Psoas muscle (tissue), 8 donors: ENCODE data around the gene KIF3B. TPM values are rescaled to one million over a fixed set of nuclear protein-coding genes. Genes with fewer than 3 reads are reported as not detected.
A peak's percentile ranks its signal among the peaks of the same experiment; 100 is the strongest.

Source experiments
- ATAC-seq, 4 donors: fragments of 200-7000 bp; cut with Tn5 transposase; one replicate each; pipeline ENCODE4 v1.9.1; 2020; ENCODE audit warnings: moderate library complexity in 3 of 4, mild to moderate bottlenecking in 2 of 4
- DNase-seq, 2 donors: peaks; one replicate each; pipeline ENCODE4 v3.0.0-alpha.2; 2020
- H3K27ac ChIP-seq: fragments of 200-600 bp; one replicate; pipeline ENCODE4 v1.8.0; 2022
- H3K27me3 ChIP-seq, 3 donors: fragments of 200-600 bp in 1 of 3; one replicate each; pipeline versions ENCODE4 v1.6.1 to v1.8.0; 2013 to 2022; ENCODE audit warnings: low read length in 2 of 3, mild to moderate bottlenecking in 2 of 3, moderate library complexity in 1 of 3; ENCODE audit not compliant: insufficient read depth in 3 of 3
- H3K36me3 ChIP-seq, 2 donors: fragments of 200-600 bp in 1 of 2; one replicate each; pipeline versions ENCODE4 v1.6.1 to v1.8.0; 2013 to 2022; ENCODE audit warnings: low read depth in 1 of 2, mild to moderate bottlenecking in 1 of 2, moderate library complexity in 1 of 2; ENCODE audit not compliant: insufficient read depth in 1 of 2
- H3K4me1 ChIP-seq: fragments of 200-600 bp; one replicate; pipeline ENCODE4 v1.8.0; 2022
- H3K4me3 ChIP-seq: fragments of 200-600 bp; one replicate; pipeline ENCODE4 v1.8.0; 2022; ENCODE audit warnings: mild to moderate bottlenecking
- H3K9me3 ChIP-seq: fragments of 200-600 bp; one replicate; pipeline ENCODE4 v1.8.0; 2022
- WGBS, 3 donors: extraction: QIAGEN DNeasy Blood & Tissue Kit; methylation state at CpG; one replicate each; pipeline versions ENCODE4 v1.1.6 to v1.1.7; 2013; 5-methylcytosine and 5-hydroxymethylcytosine counted together
- intact Hi-C, 2 donors: fragments of 100-400 bp; cut with DNase I; formaldehyde crosslinking; loops; one replicate each; pipeline versions ENCODE4 v1.11.0 to v1.14.2; 2022
- polyA plus RNA-seq, 3 donors: library from polyadenylated mRNA; stranded (reverse); fragments of 200-250 nt; gene quantifications; one replicate each; pipeline ENCODE4 v1.2.3, GENCODE V29; 2013
- total RNA-seq, 4 donors: library from RNA; stranded (reverse); fragmentation: NEBNext Ultra II Directional in 2 of 4; extraction: Animal tissue kit (Norgen Biotek cat#: 25700) in 2 of 4; gene quantifications; one replicate each; pipeline versions ENCODE4 v1.2.1 to v1.2.4, GENCODE V29; 2021 to 2023
- TF ChIP-seq, protein P1 (sequence below): fragments of 200-600 bp; IDR thresholded peaks from one replicate; pipeline ENCODE4 v1.8.0; 2022; ENCODE audit warnings: antibody characterized with exemption
- donor health status: healthy with polysubstance abuse.
- donor health status: DM: no; HTN: no; CAD: no; lungs with moderate emphysema.
- donor health status: Bipolar disorder and iron deficiency.
- donor health status: healthy.
- donor health status: DM: yes; HTN: yes; CAD: no.
- donor health status: DM: no; HTN: no; CAD: no.
- donor health status: DM: no; HTN: no; CAD: no.
- donor health status: DM: yes; HTN: yes; CAD: no.

KIF3B gene
- total and polyA plus RNA-seq, 7 donors = 3.3 to 11.4 (median 7.5) TPM

DNA sequence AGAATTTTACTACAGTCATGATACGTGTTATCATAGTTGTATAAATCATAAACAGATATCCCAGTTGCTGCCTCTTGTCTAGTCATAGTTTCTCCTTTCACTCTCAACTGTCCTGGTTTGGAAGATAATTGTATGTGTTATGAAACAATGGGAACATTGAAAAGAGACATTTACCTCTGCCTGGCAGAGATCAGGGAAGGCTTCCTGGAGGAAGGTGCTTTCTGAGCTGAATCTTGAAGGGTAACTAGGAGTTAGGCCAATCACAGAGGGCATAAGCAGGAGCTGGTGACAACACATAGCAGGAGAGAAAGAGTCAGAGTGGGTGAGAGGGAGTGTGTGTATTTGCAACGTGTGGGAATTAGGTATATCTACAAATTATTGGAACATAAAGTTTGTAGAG, 86.0 kb downstream of the KIF3B start:
- Histone ChIP-seq H3K4me1 (peaks cover 76% of the 10 kb centered on the region), H3K27me3 (no peaks in the 10 kb centered on the region), H3K36me3 (peaks cover 0 to 10% of the 10 kb centered on the region in 2 donors), H3K4me3 (peak overlapping the region; percentile 4), H3K27ac (peak overlapping the region; percentile 66), H3K9me3 (no peaks in the 10 kb centered on the region)
- intact Hi-C loops = no loop called here
- DNase-seq (no peak), ATAC-seq (no peak)
- WGBS, 3 donors = 46 to 70% (median 50%) methylated on average over 2 of the region's 2 CpGs
- TF ChIP-seq, protein P1, sequence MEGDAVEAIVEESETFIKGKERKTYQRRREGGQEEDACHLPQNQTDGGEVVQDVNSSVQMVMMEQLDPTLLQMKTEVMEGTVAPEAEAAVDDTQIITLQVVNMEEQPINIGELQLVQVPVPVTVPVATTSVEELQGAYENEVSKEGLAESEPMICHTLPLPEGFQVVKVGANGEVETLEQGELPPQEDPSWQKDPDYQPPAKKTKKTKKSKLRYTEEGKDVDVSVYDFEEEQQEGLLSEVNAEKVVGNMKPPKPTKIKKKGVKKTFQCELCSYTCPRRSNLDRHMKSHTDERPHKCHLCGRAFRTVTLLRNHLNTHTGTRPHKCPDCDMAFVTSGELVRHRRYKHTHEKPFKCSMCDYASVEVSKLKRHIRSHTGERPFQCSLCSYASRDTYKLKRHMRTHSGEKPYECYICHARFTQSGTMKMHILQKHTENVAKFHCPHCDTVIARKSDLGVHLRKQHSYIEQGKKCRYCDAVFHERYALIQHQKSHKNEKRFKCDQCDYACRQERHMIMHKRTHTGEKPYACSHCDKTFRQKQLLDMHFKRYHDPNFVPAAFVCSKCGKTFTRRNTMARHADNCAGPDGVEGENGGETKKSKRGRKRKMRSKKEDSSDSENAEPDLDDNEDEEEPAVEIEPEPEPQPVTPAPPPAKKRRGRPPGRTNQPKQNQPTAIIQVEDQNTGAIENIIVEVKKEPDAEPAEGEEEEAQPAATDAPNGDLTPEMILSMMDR = no peak

DNA sequence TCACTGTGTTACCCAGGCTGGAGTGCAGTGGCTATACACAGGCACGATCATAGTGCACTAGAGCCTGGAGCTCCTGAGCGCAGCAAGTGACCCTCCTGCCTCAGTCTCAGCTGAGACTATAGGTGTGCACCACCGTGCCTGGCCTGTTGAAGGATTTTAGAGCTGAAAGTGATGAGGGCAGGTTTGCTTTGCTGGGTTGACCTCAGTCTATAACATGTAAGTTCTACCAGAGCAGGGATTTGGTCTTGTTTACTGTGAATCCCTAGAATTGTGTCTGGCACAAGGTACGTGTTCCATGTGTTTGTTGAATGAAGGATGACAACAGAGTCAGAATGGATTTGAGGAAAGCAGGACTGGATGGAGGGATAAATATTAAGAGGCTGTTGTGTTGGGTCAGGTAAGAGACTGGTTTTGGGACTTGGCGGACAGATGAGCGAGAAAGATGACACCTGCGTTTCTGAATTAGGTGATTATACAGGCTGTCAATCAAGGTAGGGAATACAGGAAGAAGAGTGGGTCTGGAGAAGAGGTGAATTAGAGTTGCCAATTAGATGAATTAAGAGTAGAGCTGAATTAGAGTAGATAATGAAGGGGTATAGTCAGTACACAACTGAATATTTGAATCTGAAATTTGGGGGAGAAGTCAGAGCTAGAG, 87.2 kb downstream of the KIF3B start:
- no peaks in the 10 kb centered on the region for H3K27me3 ChIP-seq
- H3K4me3 ChIP-seq = no peak overlapping the region
- DNase-seq (no peak), ATAC-seq (peak in 1 of 4 donors; percentile 22)
- H3K36me3 ChIP-seq = peaks cover 0 to 22% of the 10 kb centered on the region in 2 donors
- 62 to 81% (median 66%) methylated on average over 7 of the region's 7 CpGs for WGBS, 3 donors
- peaks cover 80% of the 10 kb centered on the region for H3K4me1 ChIP-seq
- no peaks in the 10 kb centered on the region for H3K9me3 ChIP-seq
- H3K27ac ChIP-seq = peak overlapping the region; percentile 66
- intact Hi-C loops = no loop called here
- TF ChIP-seq, protein P1 = no peak

GRCh38 chr20:32365564-32365963, 88.1 kb downstream of the KIF3B start:
- intact Hi-C loops = no loop called here
- WGBS, 3 donors = 24 to 53% (median 27%) methylated on average over 5 of the region's 5 CpGs
- H3K4me1 ChIP-seq = peaks cover 72% of the 10 kb centered on the region

GRCh38 chr20:32366380-32366779, 88.9 kb downstream of the KIF3B start:
- Histone ChIP-seq H3K4me3 (no peak overlapping the region), H3K4me1 (peaks cover 66% of the 10 kb centered on the region), H3K27ac (no peak overlapping the region), H3K27me3 (no peaks in the 10 kb centered on the region), H3K36me3 (peaks cover 0 to 39% of the 10 kb centered on the region in 2 donors), H3K9me3 (no peaks in the 10 kb centered on the region)
- TF ChIP-seq, protein P1 = no peak
- intact Hi-C loops = no loop called here
- ATAC-seq = no peak
- DNase-seq = no peak
- 61 to 81% (median 72%) methylated on average over 2 of the region's 2 CpGs for WGBS, 3 donors

More at GRCh38 chr20:32365564-32365963, 88.1 kb downstream of the KIF3B start:
- ATAC-seq = peak in 3 of 4 donors; percentile 56 to 85 (median 76)
- no peaks in the 10 kb centered on the region for H3K27me3 ChIP-seq
- no peak for DNase-seq
- H3K9me3 ChIP-seq = no peaks in the 10 kb centered on the region
- H3K4me3 ChIP-seq = no peak overlapping the region
- H3K27ac ChIP-seq = peak overlapping the region; percentile 27
- H3K36me3 ChIP-seq = peaks cover 0 to 31% of the 10 kb centered on the region in 2 donors
- TF ChIP-seq, protein P1 = no peak

- Histone ChIP-seq H3K9me3 (no peaks in the 10 kb centered on the region), H3K27me3 (no peaks in the 10 kb centered on the region), H3K4me3 (no peak overlapping the region), H3K4me1 (peaks cover 50% of the 10 kb centered on the region), H3K27ac (no peak overlapping the region), H3K36me3 (peaks cover 0 to 58% of the 10 kb centered on the region in 2 donors)
- ATAC-seq (no peak), DNase-seq (no peak)
- intact Hi-C loops = no loop called here
- TF ChIP-seq, protein P1 = no peak
Observed at GRCh38 chr20:32368323-32368722, 90.9 kb downstream of the KIF3B start.
